Measurements from ENCODE around the gene GPR162.

GPR162 gene

GRCh38 chr12:6823182-6824084 is 1.8 kb downstream of the GPR162 start:
- DNase-seq: no peak

GRCh38 chr12:6824085-6824775 is 2.6 kb downstream of the GPR162 start:
- no peak for DNase-seq

DNA sequence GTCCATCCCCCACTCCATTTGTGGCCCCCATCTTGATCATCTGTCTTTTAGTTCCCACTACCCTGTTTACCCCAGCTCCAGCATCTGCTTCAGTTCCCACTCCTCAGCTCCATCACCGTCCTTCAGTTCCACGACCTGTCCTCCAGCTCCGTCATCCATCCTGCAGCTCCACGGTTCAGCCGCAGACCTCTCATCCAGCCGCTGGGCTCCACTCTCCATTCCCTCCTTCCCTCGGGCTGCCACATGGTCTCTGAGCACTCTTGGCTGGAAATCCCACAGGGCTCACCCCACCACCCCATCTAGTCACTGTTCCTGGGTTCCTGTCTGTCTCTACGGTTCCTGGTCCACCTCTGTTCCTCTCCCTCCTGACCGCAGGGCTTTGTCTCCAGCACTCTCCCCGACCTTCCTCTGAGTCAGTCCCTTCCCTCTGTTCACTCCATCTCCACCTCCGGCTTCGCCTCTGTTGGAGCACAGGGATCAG is 3.3 kb downstream of the GPR162 start:
- no peak for DNase-seq

- peak; percentile 88 for DNase-seq
Observed at GRCh38 chr12:6825398-6826124, 3.9 kb downstream of the GPR162 start.

DNA sequence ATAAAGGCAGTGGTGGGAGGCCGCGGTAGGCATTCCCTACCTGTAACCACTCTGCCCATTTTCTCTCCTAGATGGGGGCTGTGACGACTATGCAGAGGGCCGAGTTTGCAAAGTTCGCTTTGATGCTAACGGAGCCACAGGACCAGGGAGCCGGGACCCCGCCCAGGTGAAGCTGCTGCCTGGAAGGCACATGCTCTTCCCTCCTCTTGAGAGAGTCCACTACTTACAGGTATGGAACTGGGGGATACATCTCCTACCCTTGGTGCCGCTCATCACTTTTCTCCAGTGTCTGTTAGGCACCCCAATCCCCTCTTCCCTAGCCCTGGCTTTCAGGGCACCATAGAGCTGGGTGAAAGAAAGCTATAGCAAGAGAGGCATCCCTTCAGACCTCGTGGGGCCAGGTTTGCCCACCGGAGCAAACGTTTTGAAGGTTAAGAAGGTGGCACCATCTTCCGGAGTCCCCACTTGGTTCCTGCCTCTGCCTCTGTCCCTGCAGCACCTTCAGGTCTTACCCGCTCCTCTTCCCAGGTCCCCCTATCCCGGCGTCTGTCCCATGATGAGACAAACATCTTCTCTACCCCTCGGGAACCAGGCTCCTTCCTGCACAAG is 4.6 kb downstream of the GPR162 start:
- DNase-seq: no peak

DNA sequence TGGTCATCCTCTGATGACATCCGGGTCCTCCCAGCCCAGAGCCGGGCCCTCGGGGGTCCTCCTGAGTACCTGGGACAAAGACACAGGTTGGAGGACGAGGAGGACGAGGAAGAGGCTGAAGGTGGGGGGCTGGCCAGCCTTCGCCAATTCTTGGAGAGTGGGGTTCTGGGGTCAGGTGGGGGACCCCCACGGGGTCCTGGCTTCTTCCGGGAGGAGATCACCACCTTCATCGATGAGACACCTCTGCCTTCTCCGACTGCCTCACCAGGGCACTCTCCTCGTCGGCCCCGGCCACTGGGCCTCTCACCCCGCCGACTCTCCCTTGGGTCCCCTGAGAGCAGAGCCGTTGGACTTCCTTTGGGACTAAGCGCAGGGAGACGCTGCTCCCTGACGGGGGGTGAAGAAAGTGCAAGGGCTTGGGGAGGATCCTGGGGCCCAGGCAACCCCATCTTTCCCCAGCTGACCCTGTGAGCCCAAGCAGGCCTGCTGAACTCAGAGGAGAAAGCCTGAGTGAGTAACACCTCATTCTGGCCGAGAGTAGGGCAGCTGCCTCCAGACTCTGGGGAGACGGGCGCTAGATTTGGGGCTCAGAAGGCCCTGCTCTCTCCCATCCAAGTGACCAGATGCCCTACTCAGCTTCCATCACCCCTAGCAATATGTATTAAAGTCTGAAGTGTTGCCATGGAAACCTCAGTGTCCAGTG is 5.3 kb downstream of the GPR162 start:
- DNase-seq: no peak

DNA sequence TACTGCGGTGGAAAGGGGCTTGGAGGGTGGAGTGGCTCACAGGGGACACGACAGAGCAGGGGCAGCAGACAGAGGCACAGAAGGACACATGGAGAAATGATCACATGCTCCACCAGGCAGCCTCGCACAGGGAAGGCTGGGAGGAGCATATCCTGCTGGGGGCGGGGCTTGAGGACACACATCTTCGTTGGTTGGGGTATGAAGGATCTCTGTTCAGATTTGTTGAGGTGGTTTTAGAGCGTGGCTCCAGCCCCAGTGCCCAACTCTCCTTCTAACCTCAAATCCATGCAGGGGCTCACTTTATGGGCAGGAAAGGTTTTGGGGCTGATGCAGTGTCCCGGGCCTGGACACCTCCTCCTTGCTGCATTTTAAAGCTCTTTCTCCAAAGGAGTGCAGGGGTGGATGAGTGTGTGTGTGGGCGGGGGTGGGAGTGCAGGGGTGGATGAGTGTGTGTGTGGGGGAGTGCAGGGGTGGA is 5.9 kb downstream of the GPR162 start:
- peak; percentile 66 for DNase-seq

GRCh38 chr12:6827982-6828780 is 6.6 kb downstream of the GPR162 start, which contains the start of gene P3H3:
P3H3 (plus strand) TSS chr12:6828407; CDS start chr12:6828441, 34 bp downstream.
- peak; percentile 28 for DNase-seq

- peak; percentile 51 for DNase-seq
Observed at GRCh38 chr12:6828781-6829535, 7.3 kb downstream of the GPR162 start.

- no peak for DNase-seq
Observed at GRCh38 chr12:6829536-6830220, 8.1 kb downstream of the GPR162 start.

GRCh38 chr12:6830286-6830890 is 8.8 kb downstream of the GPR162 start:
- DNase-seq: no peak

- DNase-seq: no peak
Observed at GRCh38 chr12:6830999-6831398, 9.4 kb downstream of the GPR162 start.

GRCh38 chr12:6831450-6831995 is 9.9 kb downstream of the GPR162 start:
- DNase-seq: no peak

GRCh38 chr12:6832125-6832524 is 10.5 kb downstream of the GPR162 start:
- DNase-seq: no peak

DNA sequence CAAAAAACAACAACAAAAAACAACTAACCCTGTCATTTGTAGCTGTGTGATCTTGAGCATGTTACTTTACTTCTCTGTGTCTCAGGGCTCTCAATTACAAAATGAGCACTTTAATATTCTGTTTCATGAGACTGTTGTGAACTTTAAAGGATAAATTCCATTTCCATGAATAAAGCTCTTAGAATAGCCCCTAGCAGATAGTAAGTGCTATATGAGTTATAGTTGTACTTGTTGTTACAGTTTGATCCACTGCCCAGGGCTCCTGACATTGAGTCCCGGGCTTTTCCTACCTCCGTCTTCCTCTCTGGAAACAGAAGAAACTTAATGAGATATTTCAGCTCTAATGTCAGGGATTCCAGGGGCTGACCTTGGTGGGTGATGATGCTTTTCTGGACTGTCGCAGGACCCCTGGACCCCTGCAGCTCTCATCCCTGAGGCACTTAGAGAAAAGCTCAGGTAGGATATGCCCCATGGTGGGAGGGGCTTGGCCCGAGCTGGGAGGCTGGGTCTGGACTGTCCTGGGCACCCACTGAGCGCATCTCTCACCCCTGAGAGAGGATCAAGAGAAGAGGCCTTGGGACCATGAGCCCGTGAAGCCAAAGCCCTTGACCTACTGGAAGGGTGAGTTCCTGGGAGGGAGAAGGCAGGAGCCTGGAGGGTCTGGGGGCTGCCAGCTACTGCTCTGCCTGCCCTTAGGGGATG is 11.7 kb downstream of the GPR162 start:
- no peak for DNase-seq

DNA sequence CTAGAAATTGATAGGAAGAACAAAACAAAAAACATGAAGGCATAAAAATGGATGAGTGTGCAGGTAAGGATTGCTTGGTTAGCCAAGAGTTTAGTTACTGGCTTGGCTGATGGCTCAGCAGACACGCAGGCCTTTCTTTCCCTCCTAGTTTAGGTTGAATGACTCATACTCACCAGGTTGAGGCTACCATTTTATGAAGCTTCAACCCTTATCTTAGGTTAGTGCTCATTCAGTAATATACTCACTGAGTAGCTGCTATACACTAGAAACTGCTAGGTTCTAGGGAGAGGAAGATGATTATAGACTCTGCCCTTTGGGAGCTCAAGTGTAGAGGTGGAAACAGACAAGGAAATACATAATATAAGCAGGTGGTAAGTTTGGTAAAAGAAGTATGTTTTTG is 12.6 kb downstream of the GPR162 start:
- no peak for DNase-seq

- DNase-seq: no peak
Observed at GRCh38 chr12:6834873-6835272, 13.3 kb downstream of the GPR162 start.

DNA sequence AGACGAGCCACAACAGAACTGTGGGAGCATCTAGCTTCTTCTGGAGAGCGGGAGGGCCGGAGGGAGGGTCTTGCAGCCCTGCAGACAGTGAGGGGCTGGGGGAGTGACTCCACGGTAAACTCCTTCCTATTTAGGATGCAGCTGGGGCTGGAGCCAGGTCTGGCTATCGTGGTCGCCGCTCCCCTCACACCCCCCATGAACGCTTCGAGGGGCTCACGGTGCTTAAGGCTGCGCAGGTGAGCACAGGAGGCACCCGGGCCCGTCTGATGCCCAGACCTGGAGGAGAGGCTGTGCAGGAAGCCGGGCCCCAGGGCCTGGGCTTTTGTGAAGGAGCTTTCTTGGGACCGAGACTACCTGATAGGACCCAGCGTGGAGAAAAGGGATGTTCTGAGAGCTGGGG is 15.2 kb downstream of the GPR162 start:
- DNase-seq: no peak

Measured in hematopoietic multipotent progenitor cell treated with erythropoietin and hydrocortisone succinate and interleukin-3 and kit ligand, for 4 days (in vitro differentiated cells).